Superior temporal gyrus (tissue), 1 donor: ENCODE data around the gene HDHD5.
A peak's percentile ranks its signal among the peaks of the same experiment; 100 is the strongest.
"Not testable (repeated sequence)": the region's sequence is repeated elsewhere in the genome, so short reads cannot be mapped to it uniquely, and the experiment has no call there.

ENCODE experiments used
- DNase-seq: peaks from one replicate; pipeline ENCODE4 v3.0.0-alpha.2; 2016; ENCODE audit errors: extremely low spot score

HDHD5 gene

GRCh38 chr22:17157714-17158113, 1.4 kb downstream of the HDHD5 start:
- no peak for DNase-seq

DNA sequence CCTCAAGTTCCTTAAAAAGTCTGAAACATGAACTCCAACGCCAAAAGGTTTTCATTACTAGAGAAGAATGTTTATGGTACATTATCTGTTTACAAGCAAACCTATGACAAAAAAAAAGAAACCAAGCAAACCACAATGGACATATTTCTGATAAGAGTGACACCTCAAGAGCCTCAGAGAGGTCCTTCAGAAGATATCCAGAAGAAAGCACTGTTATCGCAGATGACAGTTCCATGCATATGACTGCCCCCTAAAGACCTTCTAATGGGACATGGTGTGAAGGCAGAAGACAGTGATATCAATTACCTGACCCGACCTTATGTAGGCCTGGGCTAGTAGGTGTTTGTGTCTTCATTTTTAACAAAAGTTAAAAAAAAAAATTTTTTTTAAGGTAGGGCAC, 3.1 kb downstream of the HDHD5 start:
- no peak for DNase-seq

- no peak for DNase-seq
Observed at GRCh38 chr22:17152971-17153370, 6.1 kb downstream of the HDHD5 start.

GRCh38 chr22:17152340-17152739, 6.7 kb downstream of the HDHD5 start:
- no peak for DNase-seq

- no peak for DNase-seq
Observed at GRCh38 chr22:17149076-17149815, 9.8 kb downstream of the HDHD5 start.

DNA sequence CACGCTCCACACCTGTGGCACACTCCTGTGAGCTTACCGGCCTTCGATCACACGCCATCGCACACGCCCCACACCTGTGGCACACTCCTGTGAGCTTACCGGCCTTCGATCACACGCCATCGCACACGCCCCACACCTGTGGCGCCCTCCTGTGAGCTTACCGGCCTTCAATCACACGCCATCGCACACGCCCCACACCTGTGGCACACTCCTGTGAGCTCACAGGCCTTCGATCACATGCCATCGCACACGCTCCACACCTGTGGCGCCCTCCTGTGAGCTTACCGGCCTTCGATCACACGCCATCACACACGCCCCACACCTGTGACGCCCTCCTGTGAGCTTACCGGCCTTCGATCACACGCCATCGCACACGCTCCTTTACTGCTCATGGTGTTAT, 11.6 kb downstream of the HDHD5 start:
- DNase-seq, result not testable (repeated sequence)

DNA sequence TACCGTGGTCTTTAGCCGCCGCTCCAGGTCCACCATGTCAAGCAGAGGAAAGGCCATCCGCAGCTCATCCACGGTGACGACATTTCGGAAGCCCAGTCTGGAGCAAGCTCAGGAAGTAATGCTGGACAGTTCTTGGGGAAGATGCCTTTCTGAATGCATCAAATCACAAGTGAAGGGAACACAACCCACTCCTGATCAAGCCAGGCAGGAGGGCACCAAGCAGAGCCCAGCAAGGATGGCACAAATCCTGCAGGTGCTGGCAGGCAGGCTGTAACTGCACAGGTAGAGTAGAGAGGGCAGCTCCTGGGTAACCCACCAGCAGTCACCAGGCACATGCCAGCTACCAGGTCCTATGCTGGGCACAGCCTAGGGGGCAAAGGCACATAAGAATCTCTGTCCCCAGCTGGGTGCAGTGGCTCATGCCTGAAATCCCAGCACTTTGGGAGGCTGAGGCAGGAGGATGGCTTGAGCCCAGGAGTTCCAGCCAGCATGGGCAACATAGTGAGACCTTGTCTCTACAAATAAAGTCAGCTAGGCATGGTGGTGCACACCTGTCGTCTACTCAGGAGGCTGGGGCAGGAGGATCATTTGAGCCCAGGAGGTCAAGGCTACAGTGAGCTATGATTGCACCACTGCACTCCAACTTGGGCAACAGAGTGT, 13.9 kb downstream of the HDHD5 start:
- no peak for DNase-seq

DNA sequence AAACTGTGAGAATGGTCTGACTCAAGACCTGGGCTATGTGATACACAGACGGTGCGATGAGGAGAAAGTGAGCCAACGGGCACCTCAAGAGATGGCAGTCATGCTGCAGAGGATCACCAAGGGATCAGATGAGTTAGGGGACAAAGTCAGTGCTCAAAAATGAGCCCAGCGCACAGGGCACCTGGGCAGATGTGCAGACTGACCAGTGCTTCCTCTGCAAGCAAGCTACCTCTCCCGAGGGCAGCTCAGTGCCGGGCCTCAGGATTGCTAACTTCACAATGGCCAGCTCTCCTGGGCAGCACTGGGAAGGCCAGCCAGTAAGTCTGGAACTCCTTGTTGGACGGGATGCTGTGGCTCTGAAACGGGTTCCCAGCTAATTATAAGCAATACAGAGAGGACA, 15.3 kb downstream of the HDHD5 start:
- DNase-seq, result no peak

GRCh38 chr22:17143101-17143500, 16.0 kb downstream of the HDHD5 start:
- no peak for DNase-seq

- DNase-seq, result no peak
Observed at GRCh38 chr22:17140826-17141766, 18.0 kb downstream of the HDHD5 start.

DNA sequence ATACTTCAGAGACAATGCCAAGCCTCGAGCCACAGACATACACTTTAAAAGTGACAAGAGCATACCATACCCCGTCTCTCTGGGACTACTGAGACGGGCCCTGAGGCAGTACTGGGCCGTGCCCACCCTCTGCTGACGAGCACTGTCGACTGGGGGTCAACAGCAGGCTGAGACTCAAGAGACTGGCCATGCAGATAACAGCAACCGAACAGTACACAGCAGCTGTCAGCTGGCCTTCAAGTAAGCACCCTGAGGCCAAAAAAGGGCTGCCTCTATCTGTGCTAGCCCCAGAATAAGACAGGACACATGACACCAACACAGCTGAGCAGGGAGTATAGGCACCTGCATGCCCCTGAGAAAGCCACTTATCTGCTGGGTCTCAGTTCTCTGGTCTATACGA, 19.1 kb downstream of the HDHD5 start:
- DNase-seq, result no peak

DNA sequence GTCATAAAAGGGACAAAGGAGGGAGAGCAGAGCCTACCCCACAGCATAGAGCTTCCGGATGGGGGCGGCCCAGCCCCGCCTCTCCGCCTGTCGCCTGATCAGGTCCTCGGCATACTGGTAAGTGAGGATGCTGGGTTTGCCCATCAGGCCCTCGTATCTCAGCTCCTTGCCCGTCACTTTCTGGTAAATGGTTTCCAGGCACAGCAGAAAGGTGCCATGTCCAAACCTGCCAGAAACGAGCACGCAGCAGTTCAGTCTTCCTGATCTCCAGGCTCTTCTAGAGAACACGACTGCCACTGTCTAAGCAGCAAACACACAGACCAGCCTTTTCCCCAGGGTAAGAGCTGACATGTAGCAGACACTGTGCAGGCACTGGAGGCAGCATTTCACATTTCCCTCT, 20.6 kb downstream of the HDHD5 start:
- no peak for DNase-seq

- DNase-seq, result no peak
Observed at GRCh38 chr22:17137861-17138425, 21.1 kb downstream of the HDHD5 start.

DNA sequence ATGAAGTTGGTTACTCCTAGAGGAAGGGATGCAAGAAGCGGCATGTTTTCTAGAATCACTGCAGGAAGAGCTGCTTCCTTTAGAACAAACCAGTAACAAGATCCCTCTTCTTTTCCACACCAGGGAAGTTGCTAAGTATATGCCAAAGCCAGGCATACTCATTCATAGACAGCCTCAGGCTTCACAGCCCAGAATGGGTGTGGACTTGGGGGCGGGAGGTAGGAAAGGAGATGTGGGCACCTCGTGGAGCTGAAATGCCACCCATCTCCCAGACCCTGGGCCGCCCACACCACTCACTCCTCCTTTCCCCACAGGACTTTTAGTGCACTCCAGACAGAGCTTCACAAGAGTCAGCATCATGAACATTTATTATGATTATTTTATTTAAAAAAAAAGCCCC, 21.9 kb downstream of the HDHD5 start:
- DNase-seq, result no peak

GRCh38 chr22:17135153-17135760, 23.8 kb downstream of the HDHD5 start:
- no peak for DNase-seq

DNA sequence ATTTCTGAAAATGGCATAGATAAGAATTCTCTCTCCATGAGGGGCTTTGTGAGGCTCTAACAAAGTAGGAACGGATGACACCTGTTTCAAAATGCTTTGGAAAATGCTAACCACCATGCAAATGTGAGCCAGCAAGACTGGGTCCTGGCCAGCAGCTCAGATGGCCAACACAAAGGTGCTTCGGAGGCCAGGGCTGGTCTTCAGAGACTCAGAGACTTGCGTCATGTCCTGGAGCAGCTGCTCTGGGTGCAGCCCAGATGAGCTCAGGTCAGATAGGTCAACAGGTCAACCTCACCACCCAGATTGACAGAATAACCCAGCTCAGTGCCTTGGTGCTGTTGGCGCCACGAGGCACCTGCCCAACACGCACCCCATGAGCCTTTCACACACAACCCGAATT, 25.9 kb downstream of the HDHD5 start:
- no peak for DNase-seq

DNA sequence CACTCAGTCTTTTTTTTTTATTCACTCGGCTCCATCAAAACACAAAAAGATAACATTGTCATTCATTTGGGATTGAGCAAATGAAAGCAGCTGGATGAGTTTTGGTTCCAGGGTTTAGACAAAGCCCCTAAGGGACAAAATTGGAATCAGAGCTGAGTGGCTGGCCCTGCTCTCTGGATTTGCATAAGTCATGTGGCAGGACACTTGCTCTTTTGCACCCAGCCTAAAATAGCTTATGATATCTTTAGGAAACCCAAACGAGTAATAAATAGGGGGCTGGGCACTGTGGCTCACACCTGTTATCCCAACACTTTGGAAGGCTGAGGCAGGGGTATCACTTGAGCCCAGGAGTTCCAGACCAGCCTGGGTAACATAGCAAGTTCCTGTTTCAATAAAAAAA, 27.0 kb downstream of the HDHD5 start:
- DNase-seq, result no peak

DNA sequence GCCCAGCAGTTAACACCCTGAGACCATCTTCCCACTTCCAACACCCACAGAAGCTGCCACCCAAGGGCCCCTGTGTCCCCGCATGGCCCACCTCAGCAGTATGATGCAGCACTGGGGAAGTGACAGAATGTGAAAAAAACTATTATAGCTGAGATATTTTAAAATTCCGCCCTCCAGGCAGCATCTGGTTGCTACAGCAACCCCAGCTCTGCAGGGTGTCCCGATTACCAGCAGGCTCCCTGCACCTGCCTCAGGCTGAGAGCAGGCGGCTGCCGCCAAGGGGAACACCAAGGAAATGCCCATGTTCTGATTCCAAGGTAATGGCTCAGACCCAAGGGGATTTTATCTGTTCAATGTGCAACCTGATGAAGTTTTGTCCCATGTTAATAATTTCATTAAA, 27.4 kb downstream of the HDHD5 start:
- DNase-seq, result peak; percentile 60

GRCh38 chr22:17130199-17130598, 28.9 kb downstream of the HDHD5 start:
- DNase-seq, result no peak

DNA sequence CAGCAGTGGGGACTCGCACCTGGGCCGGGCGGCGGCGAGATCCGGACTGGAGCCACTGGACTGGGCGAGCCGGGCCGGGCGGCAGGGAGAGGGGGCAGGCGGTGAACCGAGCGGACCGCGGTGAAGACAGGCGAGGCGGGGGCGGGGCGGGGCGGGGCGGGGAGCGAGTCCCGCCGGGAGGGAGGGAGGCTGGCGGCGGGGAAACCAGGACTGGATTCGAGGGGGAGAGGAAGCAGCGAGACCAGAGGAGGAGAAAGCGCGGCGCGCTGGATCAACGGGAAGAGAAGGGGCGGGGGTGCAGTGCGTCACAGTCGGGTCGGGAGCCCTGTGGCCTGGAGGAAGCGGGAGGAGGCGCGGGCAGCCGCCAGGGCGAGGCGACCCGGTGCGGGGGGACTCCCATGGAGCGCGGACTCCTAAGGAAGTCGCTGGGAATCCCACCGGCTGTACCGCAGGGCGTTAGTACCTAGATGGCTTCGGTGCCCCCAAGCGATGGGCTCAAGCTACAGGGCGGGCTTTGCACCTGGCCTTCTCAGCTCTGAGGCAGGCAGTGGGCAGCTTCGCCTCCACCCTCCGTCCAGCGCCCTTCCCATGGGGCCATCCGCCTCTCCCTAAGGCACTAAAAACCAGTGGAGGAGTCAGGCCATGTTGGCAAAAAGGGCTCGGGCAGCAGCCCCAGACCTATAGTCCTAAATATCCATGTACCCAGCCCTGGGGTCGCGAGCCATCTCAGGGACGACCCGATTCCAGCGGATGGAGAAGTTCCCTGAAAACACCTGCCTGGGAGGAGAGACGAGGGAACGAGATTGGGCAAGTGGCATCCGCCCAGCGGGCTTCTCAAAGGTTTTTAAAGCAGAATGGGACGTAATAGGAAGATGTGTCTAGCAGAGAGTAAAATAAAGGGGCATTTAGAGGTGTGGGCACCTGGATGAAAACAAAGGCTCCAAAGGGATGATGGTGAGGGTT, 37.6 kb downstream of the HDHD5 start, which contains the start of gene TMEM121B:
Gene TMEM121B (minus strand): TSS at position 128 of the 963 bp plus-strand sequence. CDS start 233 bp downstream, outside the sequence.
- DNase-seq, result no peak
